ENCODE data around the gene POLR2F. TPM values are rescaled to one million over a fixed set of nuclear protein-coding genes. Genes with fewer than 3 reads are reported as not detected.

The POLR2F gene
- total RNA-seq, 1 donor from 2014 or later: 68.3 TPM

GRCh38 chr22:37932821-37933578, 20.5 kb upstream of the POLR2F start:
- no peak overlapping the region for H3K27ac Mint-ChIP-seq (ENCODE audit: unreplicated experiment)
- H3K36me3 Mint-ChIP-seq (ENCODE audit: unreplicated experiment): no peaks in the 10 kb centered on the region
- peaks cover 13% of the 10 kb centered on the region for H3K4me1 Mint-ChIP-seq (ENCODE audit: low read depth, unreplicated experiment)
- H3K9me3 Mint-ChIP-seq (ENCODE audit: unreplicated experiment): peaks cover 7% of the 10 kb centered on the region
- DNase-seq: no peak
- TF ChIP-seq CTCF (IDR thresholded peaks at IDR 0.05; ENCODE audit: partially characterized antibody, unreplicated experiment): no peak
- H3K27me3 Mint-ChIP-seq (ENCODE audit: unreplicated experiment): peaks cover 6% of the 10 kb centered on the region
- no peak overlapping the region for H3K4me3 Mint-ChIP-seq (ENCODE audit: unreplicated experiment)

- TF ChIP-seq CTCF (IDR thresholded peaks at IDR 0.05; ENCODE audit: partially characterized antibody, unreplicated experiment): peak; percentile 83
- Mint-ChIP-seq H3K27me3 (ENCODE audit: unreplicated experiment) (peaks cover 2% of the 10 kb centered on the region), H3K27ac (ENCODE audit: unreplicated experiment) (peak overlapping the region; percentile 43), H3K9me3 (ENCODE audit: unreplicated experiment) (peaks cover 3% of the 10 kb centered on the region), H3K4me1 (ENCODE audit: low read depth, unreplicated experiment) (peaks cover 13% of the 10 kb centered on the region), H3K36me3 (ENCODE audit: unreplicated experiment) (no peaks in the 10 kb centered on the region), H3K4me3 (ENCODE audit: unreplicated experiment) (no peak overlapping the region)
- peak; percentile 95 for DNase-seq
These were observed 19.7 kb upstream of the POLR2F start for GRCh38 chr22:37933711-37934376.

- no peak overlapping the region for H3K4me3 Mint-ChIP-seq (ENCODE audit: unreplicated experiment)
- no peak for TF ChIP-seq CTCF (IDR thresholded peaks at IDR 0.05; ENCODE audit: partially characterized antibody, unreplicated experiment)
- no peaks in the 10 kb centered on the region for H3K4me1 Mint-ChIP-seq (ENCODE audit: low read depth, unreplicated experiment)
- no peaks in the 10 kb centered on the region for H3K36me3 Mint-ChIP-seq (ENCODE audit: unreplicated experiment)
- H3K9me3 Mint-ChIP-seq (ENCODE audit: unreplicated experiment): peaks cover 8% of the 10 kb centered on the region
- H3K27me3 Mint-ChIP-seq (ENCODE audit: unreplicated experiment): no peaks in the 10 kb centered on the region
- H3K27ac Mint-ChIP-seq (ENCODE audit: unreplicated experiment): no peak overlapping the region
- DNase-seq: no peak
These were observed 12.7 kb upstream of the POLR2F start for GRCh38 chr22:37940698-37941376.

- Mint-ChIP-seq H3K4me1 (ENCODE audit: low read depth, unreplicated experiment) (no peaks in the 10 kb centered on the region), H3K4me3 (ENCODE audit: unreplicated experiment) (no peak overlapping the region), H3K27ac (ENCODE audit: unreplicated experiment) (no peak overlapping the region), H3K9me3 (ENCODE audit: unreplicated experiment) (peaks cover 8% of the 10 kb centered on the region), H3K27me3 (ENCODE audit: unreplicated experiment) (peaks cover under 1% of the 10 kb centered on the region), H3K36me3 (ENCODE audit: unreplicated experiment) (no peaks in the 10 kb centered on the region)
- DNase-seq: no peak
- no peak for TF ChIP-seq CTCF (IDR thresholded peaks at IDR 0.05; ENCODE audit: partially characterized antibody, unreplicated experiment)
These were observed 11.4 kb upstream of the POLR2F start for GRCh38 chr22:37942133-37942532.
